ENCODE measurements around the gene TNS3. TPM values are rescaled to one million over a fixed set of nuclear protein-coding genes. Genes with fewer than 3 reads are reported as not detected.

Gene TNS3
- total RNA-seq, 1 donor from 2014 or later, result 426 TPM

DNA sequence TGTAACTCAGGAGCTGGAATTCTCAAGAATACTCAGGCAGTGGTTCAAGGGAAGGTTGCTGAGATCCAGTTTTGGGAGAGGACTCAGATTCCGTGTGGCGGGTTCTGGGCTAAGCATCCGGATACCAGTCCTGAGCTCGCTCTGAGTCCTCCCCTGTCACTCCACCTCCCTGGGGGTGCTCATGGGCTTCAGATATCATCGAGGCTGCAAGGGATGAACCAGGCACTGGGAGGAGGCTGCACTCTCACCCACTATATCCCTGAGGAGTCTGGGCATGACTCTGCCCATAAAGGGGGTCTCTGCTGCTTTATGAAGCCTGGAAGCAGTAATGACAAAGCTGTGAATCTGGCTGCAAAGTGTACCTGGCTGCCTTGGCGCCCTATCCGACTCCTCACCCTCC, 188.5 kb downstream of the TNS3 start:
- H3K27ac Mint-ChIP-seq (ENCODE audit: unreplicated experiment), result no peak overlapping the region
- no peak for DNase-seq (ENCODE audit: low spot score)
- peaks cover 66% of the 10 kb centered on the region for H3K36me3 Mint-ChIP-seq (ENCODE audit: low read depth)
- TF ChIP-seq, protein P1, sequence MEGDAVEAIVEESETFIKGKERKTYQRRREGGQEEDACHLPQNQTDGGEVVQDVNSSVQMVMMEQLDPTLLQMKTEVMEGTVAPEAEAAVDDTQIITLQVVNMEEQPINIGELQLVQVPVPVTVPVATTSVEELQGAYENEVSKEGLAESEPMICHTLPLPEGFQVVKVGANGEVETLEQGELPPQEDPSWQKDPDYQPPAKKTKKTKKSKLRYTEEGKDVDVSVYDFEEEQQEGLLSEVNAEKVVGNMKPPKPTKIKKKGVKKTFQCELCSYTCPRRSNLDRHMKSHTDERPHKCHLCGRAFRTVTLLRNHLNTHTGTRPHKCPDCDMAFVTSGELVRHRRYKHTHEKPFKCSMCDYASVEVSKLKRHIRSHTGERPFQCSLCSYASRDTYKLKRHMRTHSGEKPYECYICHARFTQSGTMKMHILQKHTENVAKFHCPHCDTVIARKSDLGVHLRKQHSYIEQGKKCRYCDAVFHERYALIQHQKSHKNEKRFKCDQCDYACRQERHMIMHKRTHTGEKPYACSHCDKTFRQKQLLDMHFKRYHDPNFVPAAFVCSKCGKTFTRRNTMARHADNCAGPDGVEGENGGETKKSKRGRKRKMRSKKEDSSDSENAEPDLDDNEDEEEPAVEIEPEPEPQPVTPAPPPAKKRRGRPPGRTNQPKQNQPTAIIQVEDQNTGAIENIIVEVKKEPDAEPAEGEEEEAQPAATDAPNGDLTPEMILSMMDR (IDR thresholded peaks at IDR 0.05), result no peak
- no peaks in the 10 kb centered on the region for H3K27me3 Mint-ChIP-seq (ENCODE audit: low read depth)
- H3K4me1 Mint-ChIP-seq (ENCODE audit: low read depth), result peaks cover 5% of the 10 kb centered on the region
- H3K4me3 Mint-ChIP-seq (ENCODE audit: unreplicated experiment), result no peak overlapping the region
- no peaks in the 10 kb centered on the region for H3K9me3 Mint-ChIP-seq (ENCODE audit: low read depth)

DNA sequence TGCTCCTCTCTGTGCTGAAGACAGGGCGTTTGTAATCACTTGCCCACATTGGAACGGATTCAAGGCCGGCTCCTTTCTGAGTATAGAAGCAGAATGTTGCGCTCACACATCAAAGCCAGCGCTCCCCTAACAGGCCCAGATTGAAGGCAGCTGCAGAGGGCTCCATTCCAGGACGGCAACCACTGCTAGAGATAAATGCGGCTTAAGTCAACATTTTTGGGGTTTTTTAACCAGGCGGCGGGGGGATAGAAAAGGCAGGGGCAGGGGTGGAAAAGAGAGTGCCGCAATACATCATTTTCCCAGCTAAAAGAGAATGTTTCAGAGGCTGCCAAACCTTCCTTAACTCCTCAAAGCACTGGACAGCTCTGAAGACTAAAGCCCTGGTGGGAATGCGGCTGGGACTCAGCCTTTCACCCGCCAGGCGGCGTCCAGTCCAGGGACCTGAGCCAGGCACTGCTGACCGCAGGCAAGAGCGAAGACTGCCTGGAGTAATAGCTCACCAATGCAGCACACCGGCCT, 189.6 kb downstream of the TNS3 start:
- peaks cover 2% of the 10 kb centered on the region for H3K4me1 Mint-ChIP-seq (ENCODE audit: low read depth)
- H3K4me3 Mint-ChIP-seq (ENCODE audit: unreplicated experiment), result no peak overlapping the region
- peaks cover 64% of the 10 kb centered on the region for H3K36me3 Mint-ChIP-seq (ENCODE audit: low read depth)
- no peaks in the 10 kb centered on the region for H3K9me3 Mint-ChIP-seq (ENCODE audit: low read depth)
- DNase-seq (ENCODE audit: low spot score), result no peak
- H3K27ac Mint-ChIP-seq (ENCODE audit: unreplicated experiment), result peak overlapping the region; percentile 41
- H3K27me3 Mint-ChIP-seq (ENCODE audit: low read depth), result no peaks in the 10 kb centered on the region
- TF ChIP-seq, protein P1 (IDR thresholded peaks at IDR 0.05), result no peak

DNA sequence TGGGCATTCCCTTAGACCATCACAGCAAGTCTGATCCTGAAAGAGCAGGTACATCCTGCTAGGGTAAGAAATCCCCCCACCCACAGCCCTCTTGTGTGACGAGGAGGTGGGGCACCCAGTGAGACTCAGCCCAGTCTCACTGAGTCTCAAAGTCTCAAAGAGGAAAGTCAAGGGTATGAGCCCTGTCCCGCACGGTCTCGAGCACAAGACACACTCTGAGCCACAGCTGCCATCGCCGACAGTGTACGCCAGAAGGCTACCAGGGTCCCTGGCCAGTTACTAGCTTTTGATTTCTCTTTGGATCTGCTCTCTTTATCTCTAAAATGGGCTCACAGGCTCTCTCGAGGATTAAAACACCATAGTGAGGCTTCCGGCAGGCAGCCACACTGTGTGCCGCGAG, 190.2 kb downstream of the TNS3 start:
- Mint-ChIP-seq H3K4me3 (ENCODE audit: unreplicated experiment) (no peak overlapping the region), H3K36me3 (ENCODE audit: low read depth) (peaks cover 66% of the 10 kb centered on the region), H3K27me3 (ENCODE audit: low read depth) (no peaks in the 10 kb centered on the region), H3K27ac (ENCODE audit: unreplicated experiment) (no peak overlapping the region), H3K9me3 (ENCODE audit: low read depth) (no peaks in the 10 kb centered on the region), H3K4me1 (ENCODE audit: low read depth) (peaks cover 5% of the 10 kb centered on the region)
- peak; percentile 66 for DNase-seq (ENCODE audit: low spot score)
- TF ChIP-seq, protein P1 (IDR thresholded peaks at IDR 0.05), result no peak

DNA sequence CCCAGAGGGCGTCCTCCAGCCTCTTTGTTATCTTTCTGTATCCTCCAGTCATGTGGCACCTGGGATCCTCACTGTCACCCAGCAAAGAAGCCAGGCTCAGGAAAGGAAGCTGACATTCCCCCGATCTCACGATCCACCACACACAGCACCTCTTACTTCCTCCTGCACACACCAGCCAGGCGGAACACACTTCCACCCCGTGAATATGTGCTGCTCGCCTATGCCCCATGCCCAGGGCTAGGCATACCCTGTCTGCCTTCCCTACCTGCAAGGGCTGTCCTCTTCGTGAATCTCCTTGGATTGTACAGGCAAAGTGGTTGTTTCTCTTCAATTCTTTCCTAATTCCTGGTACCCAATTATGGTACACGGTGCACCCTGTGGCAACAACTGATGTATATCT, 191.0 kb downstream of the TNS3 start:
- no peak overlapping the region for H3K27ac Mint-ChIP-seq (ENCODE audit: unreplicated experiment)
- H3K4me3 Mint-ChIP-seq (ENCODE audit: unreplicated experiment), result no peak overlapping the region
- TF ChIP-seq, protein P1 (IDR thresholded peaks at IDR 0.05), result no peak
- peaks cover 64% of the 10 kb centered on the region for H3K36me3 Mint-ChIP-seq (ENCODE audit: low read depth)
- H3K9me3 Mint-ChIP-seq (ENCODE audit: low read depth), result no peaks in the 10 kb centered on the region
- H3K27me3 Mint-ChIP-seq (ENCODE audit: low read depth), result no peaks in the 10 kb centered on the region
- no peak for DNase-seq (ENCODE audit: low spot score)
- H3K4me1 Mint-ChIP-seq (ENCODE audit: low read depth), result peaks cover 13% of the 10 kb centered on the region

DNA sequence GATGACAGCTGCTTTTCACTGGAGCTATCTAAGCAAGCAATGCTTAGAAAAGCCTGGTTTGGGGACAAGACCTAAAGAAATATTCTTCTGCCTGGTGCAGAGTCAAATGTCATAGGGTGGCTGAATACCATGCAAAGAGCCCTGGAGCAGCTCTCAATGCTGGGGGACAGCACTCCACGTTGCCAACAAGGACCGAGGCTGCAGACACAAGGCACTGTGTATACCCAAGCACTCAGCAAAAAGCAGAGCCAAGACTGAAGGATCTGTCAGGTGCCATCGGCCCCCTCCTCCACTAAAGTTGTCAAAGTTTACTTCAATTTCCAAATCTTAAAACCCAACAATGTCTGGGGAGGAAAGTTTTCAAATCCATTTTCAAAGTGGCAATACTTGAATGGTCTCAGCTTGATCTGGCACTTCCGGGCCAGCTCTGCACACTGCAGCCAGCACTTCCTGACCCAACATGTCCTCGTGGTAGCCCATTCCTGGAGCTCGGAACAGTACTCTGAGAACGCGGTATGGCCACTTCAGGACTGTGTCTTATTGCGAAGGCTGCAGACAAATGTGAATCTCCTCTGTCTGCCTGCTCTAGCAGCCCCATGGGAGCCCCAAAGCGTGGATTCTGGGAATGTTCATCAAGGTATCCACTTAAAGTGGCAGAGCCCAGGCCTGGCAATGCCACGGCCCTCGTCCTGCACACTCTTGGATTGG, 191.8 kb downstream of the TNS3 start:
- Mint-ChIP-seq H3K9me3 (ENCODE audit: low read depth) (no peaks in the 10 kb centered on the region), H3K4me1 (ENCODE audit: low read depth) (peaks cover 22% of the 10 kb centered on the region), H3K4me3 (ENCODE audit: unreplicated experiment) (no peak overlapping the region), H3K27me3 (ENCODE audit: low read depth) (no peaks in the 10 kb centered on the region), H3K36me3 (ENCODE audit: low read depth) (peaks cover 60% of the 10 kb centered on the region), H3K27ac (ENCODE audit: unreplicated experiment) (peak overlapping the region; percentile 61)
- no peak for DNase-seq (ENCODE audit: low spot score)
- TF ChIP-seq, protein P1 (IDR thresholded peaks at IDR 0.05), result no peak

Measured in chondrocyte (in vitro differentiated cells).